Neural cell (in vitro differentiated cells): ENCODE results near the gene STK32B. TPM values are rescaled to one million over a fixed set of nuclear protein-coding genes. Genes with fewer than 3 reads are reported as not detected.

Experiments
- H2AFZ ChIP-seq: fragments of 200-600, 300-800 bp; sonication (generic), shearing (Covaris generic); 2 replicates; pipeline ENCODE4 v1.6.0; 2014; ENCODE audit warnings: low read depth, mild to moderate bottlenecking, antibody characterized with exemption, low read length, moderate library complexity
- H3F3A ChIP-seq: fragments of 200-600 bp; shearing (Covaris generic); 2 replicates; pipeline ENCODE4 v1.6.1; 2016; ENCODE audit warnings: mild to moderate bottlenecking, moderate library complexity, mixed read lengths, antibody characterized with exemption, low read length; ENCODE audit not compliant: insufficient read depth, poor library complexity, severe bottlenecking
- H3K27ac ChIP-seq: fragments of 200-600, 300-800 bp; sonication (generic), shearing (Covaris generic); 2 replicates; pipeline ENCODE4 v1.5.1; 2014; ENCODE audit warnings: mild to moderate bottlenecking, low read length, moderate library complexity
- H3K27me3 ChIP-seq: fragments of 300-800, 200-600 bp; sonication (generic), shearing (Covaris generic); 2 replicates; pipeline ENCODE4 v1.6.0; 2014; ENCODE audit warnings: mild to moderate bottlenecking, low read depth, low read length, moderate library complexity; ENCODE audit not compliant: insufficient read depth
- H3K36me3 ChIP-seq: fragments of 300-800, 200-600 bp; sonication (generic), shearing (Covaris generic); 2 replicates; pipeline ENCODE4 v1.5.1; 2014; ENCODE audit warnings: mild to moderate bottlenecking, antibody characterized with exemption, low read length, moderate library complexity; ENCODE audit not compliant: insufficient read depth
- H3K4me2 ChIP-seq: fragments of 300-800, 200-600 bp; sonication (generic), shearing (Covaris generic); 2 replicates; pipeline ENCODE4 v1.6.0; 2014; ENCODE audit warnings: mild to moderate bottlenecking, low read length
- H3K4me3 ChIP-seq: fragments of 300-800, 200-600 bp; sonication (generic), shearing (Covaris generic); 2 replicates; pipeline ENCODE4 v1.5.1; 2014; ENCODE audit warnings: mild to moderate bottlenecking, low read length, moderate library complexity
- H3K79me2 ChIP-seq: fragments of 200-600 bp; shearing (Covaris generic); replicated peaks from 2 replicates; pipeline ENCODE4 v1.6.0; 2014; ENCODE audit warnings: mild to moderate bottlenecking, low read length, moderate library complexity; ENCODE audit not compliant: insufficient read depth
- H3K9ac ChIP-seq: fragments of 300-800, 200-600 bp; sonication (generic), shearing (Covaris generic); 2 replicates; pipeline ENCODE4 v1.6.1; 2016; ENCODE audit warnings: mild to moderate bottlenecking, low read length, mixed read lengths
- H3K9me2 ChIP-seq: fragments of 200-600 bp; shearing (Covaris generic); 2 replicates; pipeline ENCODE4 v1.6.1; 2016; ENCODE audit warnings: mild to moderate bottlenecking, low read length, mixed read lengths; ENCODE audit not compliant: insufficient read depth
- H3K9me3 ChIP-seq: fragments of 200-600, 300-800 bp; sonication (generic), shearing (Covaris generic); 2 replicates; pipeline ENCODE4 v1.6.1; 2016; ENCODE audit warnings: mild to moderate bottlenecking, mixed run types, low read length, moderate library complexity, mixed read lengths
- H4K20me1 ChIP-seq: fragments of 200-600 bp; shearing (Covaris generic); 2 replicates; pipeline ENCODE4 v1.6.1; 2016; ENCODE audit warnings: mild to moderate bottlenecking, mixed run types; ENCODE audit not compliant: insufficient read depth
- CTCF ChIP-seq: fragments of 450-650 bp; IDR thresholded peaks from 2 replicates; pipeline ENCODE4 v1.5.1; 2014; ENCODE audit warnings: antibody characterized with exemption, mild to moderate bottlenecking, moderate library complexity; ENCODE audit not compliant: poor library complexity, severe bottlenecking
- EP300 ChIP-seq: fragments of 450-650 bp; conservative IDR thresholded peaks from 2 replicates; pipeline ENCODE4 v1.6.1; 2014; ENCODE audit warnings: antibody characterized with exemption, mild to moderate bottlenecking, moderate library complexity; ENCODE audit not compliant: poor library complexity, severe bottlenecking
- EZH2 ChIP-seq: fragments of 200-600, 300-800 bp; shearing (Covaris generic), sonication (generic); IDR thresholded peaks from 2 replicates; pipeline ENCODE4 v1.6.1; 2014; ENCODE audit warnings: antibody characterized with exemption, low read length, borderline replicate concordance, mild to moderate bottlenecking; ENCODE audit not compliant: insufficient read depth, poor library complexity, severe bottlenecking
- MXI1 ChIP-seq: fragments of 450-650 bp; conservative IDR thresholded peaks from 2 replicates; pipeline ENCODE4 v1.6.1; 2014; ENCODE audit warnings: antibody characterized with exemption, mild to moderate bottlenecking; ENCODE audit not compliant: poor library complexity, severe bottlenecking
- POLR2AphosphoS5 ChIP-seq: IDR thresholded peaks from 2 replicates; pipeline ENCODE4 v1.6.1; 2012
- RAD21 ChIP-seq: fragments of 450-650 bp; conservative IDR thresholded peaks from 2 replicates; pipeline ENCODE4 v1.6.1; 2014; ENCODE audit warnings: antibody characterized with exemption, mild to moderate bottlenecking, moderate library complexity
- REST ChIP-seq: IDR thresholded peaks from 2 replicates; pipeline ENCODE4 v1.6.1; 2012; ENCODE audit warnings: borderline replicate concordance
- SMC3 ChIP-seq: fragments of 450-650 bp; conservative IDR thresholded peaks from 2 replicates; pipeline ENCODE4 v1.6.1; 2014; ENCODE audit warnings: antibody characterized with exemption, mild to moderate bottlenecking, moderate library complexity; ENCODE audit not compliant: poor library complexity
- TAF1 ChIP-seq: IDR thresholded peaks from 2 replicates; pipeline ENCODE4 v1.6.1; 2012; ENCODE audit warnings: low read depth
- polyA plus RNA-seq: library from polyadenylated mRNA; depleted of rRNA; stranded (reverse); fragments of >200 nt; gene quantifications from 2 replicates; pipeline ENCODE4 v1.2.3, GENCODE V29; 2014

The STK32B gene
- polyA plus RNA-seq, 1 donor from 2014 or later, result 42.8 TPM

GRCh38 chr4:5471691-5472090, 420.4 kb downstream of the STK32B start:
- no peaks in the 10 kb centered on the region for H3K27me3 ChIP-seq
- H3K9me3 ChIP-seq, result no peaks in the 10 kb centered on the region
- H3K9me2 ChIP-seq, result no peaks in the 10 kb centered on the region
- no peaks in the 10 kb centered on the region for H3F3A ChIP-seq
- no peak overlapping the region for H3K4me2 ChIP-seq
- no peak for TF ChIP-seq EP300
- H3K79me2 ChIP-seq, result no peaks in the 10 kb centered on the region
- H2AFZ ChIP-seq, result no peak overlapping the region
- H3K36me3 ChIP-seq, result no peaks in the 10 kb centered on the region
- H3K4me3 ChIP-seq, result no peak overlapping the region
- H3K27ac ChIP-seq, result no peak overlapping the region
- no peaks in the 10 kb centered on the region for H4K20me1 ChIP-seq
- no peak overlapping the region for H3K9ac ChIP-seq

GRCh38 chr4:5472160-5472591, 420.9 kb downstream of the STK32B start:
- no peak for TF ChIP-seq EZH2
- no peak for TF ChIP-seq POLR2AphosphoS5
- TF ChIP-seq SMC3, result no peak
- TF ChIP-seq CTCF, result no peak
- TF ChIP-seq MXI1, result no peak
- no peak for TF ChIP-seq EP300
- H2AFZ ChIP-seq, result no peak overlapping the region
- no peaks in the 10 kb centered on the region for H3K27me3 ChIP-seq
- no peak overlapping the region for H3K4me3 ChIP-seq
- no peaks in the 10 kb centered on the region for H3K79me2 ChIP-seq
- H3F3A ChIP-seq, result no peaks in the 10 kb centered on the region
- H3K9me2 ChIP-seq, result no peaks in the 10 kb centered on the region
- H3K4me2 ChIP-seq, result no peak overlapping the region
- no peak overlapping the region for H3K27ac ChIP-seq
- H3K9me3 ChIP-seq, result no peaks in the 10 kb centered on the region
- no peaks in the 10 kb centered on the region for H3K36me3 ChIP-seq
- H3K9ac ChIP-seq, result no peak overlapping the region
- H4K20me1 ChIP-seq, result no peaks in the 10 kb centered on the region

GRCh38 chr4:5473125-5473524, 421.8 kb downstream of the STK32B start:
- no peak overlapping the region for H3K4me2 ChIP-seq
- no peak overlapping the region for H3K9ac ChIP-seq
- no peak overlapping the region for H2AFZ ChIP-seq
- no peaks in the 10 kb centered on the region for H3K9me3 ChIP-seq
- no peaks in the 10 kb centered on the region for H3K36me3 ChIP-seq
- no peak overlapping the region for H3K4me3 ChIP-seq
- no peaks in the 10 kb centered on the region for H3K9me2 ChIP-seq
- H3K27me3 ChIP-seq, result no peaks in the 10 kb centered on the region
- no peaks in the 10 kb centered on the region for H4K20me1 ChIP-seq
- no peaks in the 10 kb centered on the region for H3F3A ChIP-seq
- no peaks in the 10 kb centered on the region for H3K79me2 ChIP-seq
- H3K27ac ChIP-seq, result no peak overlapping the region
- TF ChIP-seq POLR2AphosphoS5 (no peak), EP300 (no peak), CTCF (no peak), MXI1 (no peak), EZH2 (no peak), REST (no peak), TAF1 (no peak), SMC3 (no peak), RAD21 (no peak)
